SKM-1 treated with dmso at 0.1 percent for 144 hours (cell line): ENCODE measurements around the gene PACSIN3.
A peak's percentile ranks its signal among the peaks of the same experiment; 100 is the strongest.

Source experiments
- DNase-seq: peaks from one replicate; lab custom pipeline; 2025; ENCODE audit not compliant: unreplicated experiment; lab: John Stamatoyannopoulos, UW

Gene PACSIN3

DNA sequence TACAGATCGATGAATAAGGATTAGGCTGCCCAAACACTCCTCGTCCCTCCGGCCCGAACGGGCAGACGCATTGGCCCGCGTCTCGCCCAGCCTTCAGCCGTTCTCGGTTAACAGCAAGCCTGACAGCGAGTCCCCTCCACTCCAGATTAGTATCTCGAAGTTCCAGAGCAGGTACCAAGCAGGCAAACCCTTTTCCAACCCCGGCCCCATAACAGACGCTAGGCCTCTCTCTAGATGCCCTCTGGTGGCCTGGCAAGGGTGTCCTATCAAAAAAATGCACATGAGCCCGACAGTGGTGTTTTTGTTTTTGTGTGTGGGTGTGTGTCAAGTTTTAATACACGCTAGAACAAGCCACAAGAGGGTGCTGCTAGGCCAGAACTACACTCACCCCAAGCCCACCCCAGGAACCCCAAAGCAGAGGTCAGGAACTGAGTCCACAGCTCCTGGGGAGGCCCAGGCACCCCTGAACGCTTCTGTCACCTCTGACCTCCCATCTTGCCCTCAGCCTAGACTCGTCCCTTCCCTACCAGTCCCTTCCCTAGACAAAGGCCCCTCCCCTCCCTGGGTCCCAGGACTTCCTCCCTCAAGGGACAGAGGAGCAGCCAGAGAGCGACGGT, 8.9 kb downstream of the PACSIN3 start:
- DNase-seq = peak; percentile 67

DNA sequence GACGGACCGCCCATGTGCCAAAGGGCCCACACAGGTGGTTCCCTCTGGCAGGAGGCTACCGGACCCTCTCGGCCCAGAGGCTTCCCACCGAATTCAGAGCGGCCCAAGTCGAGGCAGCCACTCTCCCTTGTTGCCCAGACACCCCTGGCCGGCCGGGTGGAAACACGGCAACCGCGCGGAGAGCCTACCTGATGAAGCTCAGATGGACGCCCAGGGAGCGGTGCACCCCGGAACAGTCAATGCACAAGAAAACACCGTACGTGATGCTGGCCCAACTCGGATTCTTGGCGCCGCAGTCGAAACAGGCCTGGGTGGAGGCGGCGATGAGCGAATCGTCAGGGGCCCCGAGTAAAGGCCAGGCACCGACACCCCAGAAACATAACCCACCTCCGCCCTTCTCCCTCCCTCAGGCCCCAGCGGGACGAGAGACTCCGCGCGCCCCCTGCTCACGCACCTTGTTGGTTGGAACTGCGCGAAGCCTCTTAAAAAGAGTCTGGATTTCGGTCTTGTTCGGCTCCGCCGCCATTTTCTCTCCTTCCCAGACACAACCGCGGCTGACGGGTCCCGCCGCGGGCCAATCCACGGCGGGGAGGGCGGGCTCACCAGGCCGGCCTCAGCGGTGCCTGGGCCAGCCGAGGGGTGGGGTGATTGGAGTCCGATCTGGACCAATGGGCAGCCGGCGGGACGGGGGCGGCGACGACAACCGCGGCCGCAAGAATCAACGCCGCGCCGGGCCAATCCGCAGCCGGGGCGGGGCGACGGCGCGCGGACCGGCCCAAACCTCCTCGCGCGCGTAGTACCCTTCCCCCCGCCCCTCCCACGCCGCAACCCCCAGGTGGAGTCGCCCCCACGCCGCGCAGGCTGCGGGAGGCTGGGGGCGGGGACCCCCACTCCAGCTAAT, 9.7 kb downstream of the PACSIN3 start, which contains the start of gene ARFGAP2:
TSS of gene ARFGAP2 (minus strand) at position 552 of the 901 bp plus-strand sequence. CDS start at position 526, 26 bp downstream.
- peak; percentile 92 for DNase-seq

DNA sequence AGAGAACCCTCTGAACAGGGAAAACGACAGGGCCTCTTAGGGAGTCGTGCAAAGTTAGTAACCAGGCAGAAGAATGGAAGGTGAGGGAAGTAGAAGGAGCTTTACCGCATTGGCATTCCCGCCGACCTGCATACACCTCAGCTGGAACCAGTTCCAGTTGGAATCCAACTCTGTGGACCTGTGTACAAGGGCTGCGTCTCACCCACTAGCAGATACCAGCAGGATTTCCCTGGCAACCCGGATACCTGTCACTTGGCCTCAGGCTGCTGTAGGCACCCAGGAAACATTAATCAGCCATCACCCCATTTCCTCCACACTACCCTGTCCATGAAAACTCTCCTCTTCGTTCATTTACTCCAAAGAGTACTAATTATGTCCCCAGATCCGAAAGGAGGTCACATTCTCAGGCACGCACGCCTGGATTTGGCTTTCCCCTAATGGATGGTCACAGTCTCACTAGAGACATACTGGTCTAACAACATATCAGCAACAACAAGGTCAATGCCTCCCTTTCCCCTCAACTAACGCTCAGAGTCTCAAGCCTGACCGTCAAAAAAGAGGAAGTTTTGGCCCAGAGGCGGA, 10.4 kb downstream of the PACSIN3 start:
- DNase-seq = peak; percentile 71

DNA sequence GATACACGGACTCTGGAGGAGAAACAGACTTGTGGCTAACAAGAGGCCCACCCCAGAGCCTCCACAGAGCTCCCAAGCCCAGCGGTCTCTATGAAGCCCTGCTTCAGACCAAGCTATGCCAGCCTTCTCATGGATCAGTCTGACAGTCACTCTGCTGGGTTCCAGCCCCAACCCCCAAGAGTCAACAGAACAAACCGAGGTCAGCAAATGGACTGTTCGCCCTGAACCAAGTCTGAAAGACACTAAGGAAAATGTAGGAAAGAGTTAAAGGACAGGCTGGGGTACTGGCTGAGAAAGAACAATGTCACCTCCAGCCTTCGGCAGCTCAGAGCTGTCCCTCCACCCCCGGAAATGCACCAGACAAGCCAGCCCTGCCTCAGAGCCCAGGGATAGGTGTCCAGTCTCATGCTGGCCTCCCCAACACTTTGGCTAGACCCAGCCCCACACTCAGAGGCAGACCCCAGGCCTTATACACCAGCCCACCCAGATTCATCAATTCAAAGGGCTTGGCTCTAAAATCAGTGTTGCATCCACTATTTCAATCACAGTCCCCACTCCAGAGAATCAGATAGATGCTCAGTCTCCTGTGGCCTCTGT, 13.4 kb downstream of the PACSIN3 start:
- no peak for DNase-seq

DNA sequence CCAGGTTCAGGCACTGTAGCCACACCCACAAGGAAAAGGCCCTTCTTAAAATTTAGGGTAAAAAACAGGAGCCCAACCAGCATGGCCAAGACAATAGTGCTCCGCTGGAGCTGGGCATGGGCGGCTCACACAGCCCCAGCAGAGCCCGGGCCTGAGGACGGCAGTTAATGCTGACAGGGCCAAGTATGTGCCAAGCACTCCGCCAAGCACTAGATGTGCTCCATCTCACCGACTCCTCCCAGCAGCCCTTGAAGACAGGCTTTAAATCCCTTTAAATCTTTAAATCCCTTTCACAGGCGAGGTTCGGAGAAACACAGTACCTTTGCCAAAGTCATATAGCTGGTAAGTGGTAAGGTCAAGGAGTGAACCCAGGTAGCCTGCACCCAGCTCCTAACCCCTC, 14.4 kb downstream of the PACSIN3 start:
- no peak for DNase-seq

DNA sequence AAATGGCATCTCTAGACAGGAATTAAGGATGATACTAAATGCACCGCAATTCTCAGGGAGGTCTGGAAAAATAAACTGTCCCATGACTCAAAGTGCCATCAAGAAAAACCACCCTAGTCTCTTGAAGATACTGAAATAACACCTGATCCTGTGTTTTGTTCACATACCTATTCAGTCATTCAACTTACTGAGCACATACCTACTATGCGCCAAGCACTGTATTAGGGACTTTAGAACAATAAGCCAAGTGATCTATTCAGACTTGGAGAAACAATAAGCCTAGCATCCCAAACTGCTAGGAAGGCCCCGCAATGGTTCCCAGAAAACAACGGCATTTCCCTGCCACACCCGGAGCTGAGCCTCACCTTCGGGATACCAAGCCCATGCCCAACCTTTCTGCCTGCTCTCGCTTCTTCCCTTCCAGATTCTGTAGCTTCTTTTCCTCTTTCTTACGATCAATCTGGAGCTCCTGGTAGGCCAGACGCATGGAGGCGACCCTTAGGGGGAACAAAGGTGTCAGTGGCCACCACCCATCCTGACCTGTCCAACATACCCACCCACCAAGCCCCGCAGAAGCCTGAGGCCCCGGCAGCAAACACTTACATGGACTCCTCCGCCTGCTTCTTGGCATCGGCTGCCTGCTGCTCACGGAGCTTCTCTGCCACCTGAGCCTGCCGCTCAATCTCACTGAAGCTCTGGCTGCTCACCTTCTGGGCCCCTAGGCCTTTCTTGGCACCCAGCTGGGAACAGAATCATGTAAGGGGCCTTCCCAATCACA, 15.0 kb downstream of the PACSIN3 start:
- no peak for DNase-seq

DNA sequence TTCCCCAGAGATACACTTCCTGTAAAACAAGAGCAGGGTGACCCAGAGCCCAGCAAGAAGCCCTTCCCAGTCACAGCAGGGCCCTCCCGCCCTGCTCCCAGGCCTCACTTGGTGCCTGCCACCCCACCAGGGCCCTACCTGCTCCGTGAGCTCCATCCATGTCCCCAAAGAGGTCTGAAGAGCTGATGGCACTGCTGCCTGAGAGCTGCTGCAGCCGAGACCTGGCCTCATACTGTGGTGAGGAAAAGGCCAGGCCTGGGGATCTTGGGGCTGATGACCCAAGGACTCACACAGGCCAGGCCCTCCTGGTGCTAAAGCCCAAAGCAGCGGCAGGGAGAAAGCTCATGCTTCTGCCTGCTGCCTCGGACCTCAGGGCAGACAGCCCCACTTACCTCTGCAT, 19.9 kb downstream of the PACSIN3 start:
- DNase-seq = no peak

DNA sequence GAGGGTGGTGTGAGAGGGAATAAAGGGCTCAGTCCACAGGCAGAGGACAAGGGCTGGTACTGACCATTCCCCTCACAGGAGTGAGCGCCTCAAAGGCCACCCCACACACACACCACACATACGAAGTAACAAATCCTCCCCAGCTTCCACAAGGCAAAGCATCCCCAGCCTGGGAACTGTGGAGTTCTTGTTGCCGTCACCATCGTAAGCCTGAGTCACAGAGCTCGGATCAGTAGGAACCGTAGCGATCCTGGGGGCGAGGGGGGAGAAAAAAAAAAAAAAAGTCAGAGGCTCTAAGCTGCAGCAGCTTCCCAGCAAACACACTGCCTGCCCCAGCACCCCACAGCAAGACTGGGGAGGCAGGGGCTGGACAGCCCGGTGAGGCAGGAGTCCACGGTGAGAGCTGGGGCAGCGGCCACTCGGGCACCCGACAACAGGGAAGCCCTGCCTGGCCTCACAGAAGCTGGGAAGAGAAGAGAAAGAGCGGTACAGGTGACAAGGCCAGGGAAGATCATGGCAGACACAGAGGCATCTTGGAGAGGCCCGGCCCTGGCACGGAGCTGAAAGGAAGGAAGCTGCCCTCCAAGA, 20.9 kb downstream of the PACSIN3 start:
- DNase-seq = no peak

DNA sequence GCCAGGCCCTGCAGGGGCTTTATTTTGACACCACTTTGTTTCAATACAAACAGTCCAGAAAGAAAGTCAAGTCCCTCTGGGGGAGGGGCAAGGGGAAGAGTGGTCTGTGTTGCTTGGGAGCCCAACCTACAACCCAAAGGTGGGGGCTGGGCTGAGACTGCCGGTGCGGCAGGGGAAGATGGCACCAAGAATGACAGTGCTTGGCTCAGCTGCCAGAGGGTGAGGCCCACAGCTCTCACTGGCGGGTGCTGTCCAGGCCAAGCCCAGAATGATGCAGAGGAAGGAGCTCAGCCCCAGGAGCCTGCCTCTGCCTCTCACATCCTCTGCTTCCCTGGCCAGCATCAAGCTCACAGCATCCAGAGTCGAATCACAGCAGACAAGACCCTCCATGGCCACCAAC, 21.9 kb downstream of the PACSIN3 start:
- DNase-seq = no peak

DNA sequence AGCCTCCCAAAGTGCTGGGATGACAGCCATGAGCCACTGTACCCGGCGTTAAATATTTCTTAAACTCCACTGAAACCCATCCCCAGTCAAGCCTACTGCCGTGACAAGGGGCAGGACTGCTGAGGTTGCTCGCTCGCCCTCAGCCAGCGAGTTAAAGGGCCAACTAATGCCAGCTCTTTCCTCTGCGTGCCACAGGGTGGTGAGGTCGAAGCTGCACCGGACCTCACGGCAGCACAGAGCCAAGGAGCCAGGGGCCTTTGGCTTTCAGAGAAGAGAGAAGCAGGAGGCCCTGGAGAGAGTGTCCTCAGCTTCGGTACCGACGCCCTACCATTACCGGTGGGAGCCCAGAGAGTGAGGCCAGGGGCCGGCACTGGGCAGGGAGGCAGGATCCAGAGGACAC, 22.3 kb downstream of the PACSIN3 start:
- DNase-seq = no peak

DNA sequence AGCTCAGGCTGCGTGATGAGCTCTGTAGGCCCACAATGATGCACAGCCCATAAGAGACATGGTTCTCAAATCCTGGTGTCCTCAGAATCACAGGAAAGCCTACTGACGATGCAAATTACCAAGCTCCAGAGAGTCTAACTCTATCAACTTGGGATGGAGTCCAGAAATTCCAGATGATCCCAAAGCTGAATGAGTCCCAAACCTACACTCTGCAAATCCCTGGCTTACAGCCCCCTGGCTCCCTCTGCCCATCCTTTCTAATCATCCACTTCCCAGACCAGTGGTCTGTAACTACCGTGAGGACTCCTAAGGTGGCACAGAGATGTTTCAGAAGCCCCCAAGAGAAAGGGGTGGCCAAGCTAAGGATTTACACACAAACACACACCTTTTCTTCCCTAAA, 23.0 kb downstream of the PACSIN3 start:
- DNase-seq = no peak

DNA sequence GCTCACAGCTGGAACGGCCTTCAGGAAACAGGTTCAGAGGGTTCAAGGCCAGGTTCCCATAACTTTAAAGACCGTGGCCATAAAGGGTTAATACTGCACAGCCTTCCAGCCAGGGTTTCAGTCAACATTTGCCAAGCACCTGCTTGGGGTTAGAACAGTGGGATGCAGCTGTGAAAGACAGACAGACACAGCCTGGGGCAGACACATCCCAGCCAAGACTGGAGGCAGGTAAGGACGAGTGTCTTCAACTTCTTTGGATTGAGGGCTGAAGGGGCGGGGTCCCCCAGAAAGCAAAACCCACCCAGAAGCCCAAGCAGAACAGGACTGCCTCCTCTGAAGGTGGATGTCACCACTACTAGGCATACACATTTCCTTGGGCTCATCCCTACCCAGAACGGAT, 23.8 kb downstream of the PACSIN3 start:
- DNase-seq = no peak

DNA sequence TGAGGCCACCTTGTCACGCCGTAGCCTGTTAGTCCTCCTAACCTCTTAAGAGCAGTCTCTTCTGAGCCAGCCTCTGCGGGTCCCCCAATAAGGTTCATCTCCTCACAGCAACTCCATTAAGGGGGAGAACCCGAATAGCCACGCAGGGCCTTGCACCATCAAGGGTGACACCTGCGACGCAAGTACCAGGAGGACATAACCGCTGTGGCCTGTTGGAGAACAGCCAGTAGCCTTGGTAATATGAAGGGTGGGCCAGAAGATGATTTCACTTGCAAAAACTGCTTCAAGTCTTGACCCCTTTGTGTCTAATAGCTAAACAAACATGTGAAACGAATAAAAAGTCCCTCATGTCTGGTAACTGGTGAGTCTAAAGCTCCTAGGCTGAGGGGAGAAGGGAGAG, 24.3 kb downstream of the PACSIN3 start:
- DNase-seq = no peak

DNA sequence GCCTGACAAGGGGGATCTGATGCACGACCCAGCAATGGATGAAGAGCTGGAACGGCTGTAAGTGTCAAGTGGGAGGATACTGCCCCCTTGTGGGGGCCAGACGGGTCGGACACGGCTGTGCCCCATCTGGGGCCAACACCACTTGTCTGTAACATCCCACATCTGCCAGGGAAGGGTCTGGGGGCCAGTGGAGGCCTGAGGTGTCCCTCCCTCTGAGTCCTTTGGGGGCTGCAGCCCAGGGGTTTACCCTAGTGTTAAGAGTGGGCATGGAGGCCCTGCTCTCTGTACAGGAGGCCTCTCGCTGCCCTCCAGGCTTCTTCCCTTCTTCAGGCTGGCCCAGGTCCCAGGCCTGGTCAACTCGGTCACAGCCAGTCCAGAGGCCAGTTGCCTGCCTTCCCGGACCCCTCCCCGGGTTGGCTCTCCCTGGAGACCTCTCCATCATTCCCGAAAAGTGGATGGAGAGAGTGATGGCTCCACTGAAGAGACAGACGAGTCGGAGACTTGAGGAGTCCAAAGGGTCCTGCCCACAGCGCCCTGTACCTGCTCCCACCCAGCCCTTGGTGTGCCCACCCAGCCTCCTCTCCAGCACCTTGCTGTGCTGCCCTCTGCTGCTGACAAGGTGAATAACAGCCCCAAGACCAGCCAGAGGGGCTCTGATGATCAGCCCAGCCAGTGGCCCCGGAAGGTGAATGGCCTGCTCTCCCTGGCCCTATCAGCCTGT, 24.9 kb downstream of the PACSIN3 start:
- peak; percentile 72 for DNase-seq

DNA sequence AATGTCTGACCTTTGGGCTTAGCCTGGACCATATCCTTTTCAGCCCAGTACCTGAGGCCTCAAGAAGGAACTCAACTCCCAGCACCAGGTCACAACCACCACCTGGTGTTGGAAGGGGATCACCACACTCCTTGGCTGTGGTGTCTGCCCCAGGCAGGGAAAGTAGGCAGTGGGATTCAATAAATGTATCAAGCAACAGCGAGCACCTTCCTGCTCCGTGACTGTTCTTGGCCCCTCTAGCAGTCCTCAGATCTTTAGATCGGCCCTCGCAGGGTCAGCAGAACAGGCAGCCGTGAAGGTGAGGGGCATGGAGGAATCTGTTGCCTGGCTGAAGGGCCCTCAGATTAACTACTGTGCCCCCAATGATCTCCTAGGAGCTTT, 25.5 kb downstream of the PACSIN3 start:
- DNase-seq = no peak

DNA sequence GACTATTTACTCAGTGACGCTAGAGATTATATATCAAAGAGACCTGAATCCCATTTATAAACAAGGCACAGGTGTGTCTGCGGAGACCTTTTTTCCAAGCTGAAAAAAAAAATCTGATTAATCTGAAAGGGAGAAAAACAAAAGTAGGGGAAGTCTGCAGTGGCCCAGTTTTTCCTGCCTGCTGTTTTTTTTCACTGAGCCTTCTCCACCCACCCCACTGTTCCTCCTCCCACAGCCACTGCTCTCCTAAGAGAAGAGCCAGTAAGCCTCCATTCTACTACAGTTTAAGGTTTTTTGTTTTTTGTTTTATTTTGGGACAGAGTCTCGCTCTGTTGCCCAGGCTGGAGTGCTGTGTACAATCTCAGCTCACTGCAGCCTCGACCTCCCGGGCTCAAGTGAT, 28.0 kb downstream of the PACSIN3 start:
- no peak for DNase-seq

DNA sequence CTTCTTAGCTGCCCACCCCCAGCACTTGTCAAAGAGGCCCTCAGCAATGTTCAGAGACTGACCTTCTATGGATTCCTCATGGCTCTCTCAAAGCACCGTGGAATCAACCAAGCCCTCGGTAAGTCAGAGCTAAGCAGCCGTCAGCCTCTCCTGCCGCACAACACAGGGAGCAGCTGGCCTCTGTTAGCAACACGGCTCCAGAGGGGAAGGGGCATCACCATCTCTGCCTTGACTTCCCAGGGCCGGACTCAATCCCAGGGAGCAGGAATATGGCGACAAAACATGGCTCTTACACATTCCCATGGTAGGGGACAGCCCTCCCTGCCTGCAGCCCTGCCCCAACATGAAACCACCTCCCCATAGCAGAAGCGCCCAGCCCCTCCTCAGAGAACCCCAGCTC, 28.4 kb downstream of the PACSIN3 start:
- no peak for DNase-seq

DNA sequence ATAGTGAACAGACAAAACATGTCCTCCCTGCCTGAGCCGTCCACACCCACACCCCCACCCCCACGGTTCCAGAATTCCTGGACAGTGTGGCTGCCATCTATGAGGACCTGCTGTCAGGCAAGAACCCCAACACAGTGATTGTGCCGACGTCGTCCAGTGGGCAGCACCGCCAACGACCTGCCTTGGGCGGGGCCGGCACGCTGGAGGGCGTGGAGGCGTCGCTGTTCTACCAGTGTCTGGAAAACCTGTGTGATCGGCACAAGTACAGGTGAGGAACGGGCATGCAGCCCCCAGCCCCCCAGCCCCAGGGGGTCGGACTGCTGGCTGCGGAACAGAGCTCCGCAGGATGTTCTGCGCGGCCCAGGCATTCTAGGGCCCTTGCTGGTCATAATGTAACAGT, 29.3 kb downstream of the PACSIN3 start:
- no peak for DNase-seq

DNA sequence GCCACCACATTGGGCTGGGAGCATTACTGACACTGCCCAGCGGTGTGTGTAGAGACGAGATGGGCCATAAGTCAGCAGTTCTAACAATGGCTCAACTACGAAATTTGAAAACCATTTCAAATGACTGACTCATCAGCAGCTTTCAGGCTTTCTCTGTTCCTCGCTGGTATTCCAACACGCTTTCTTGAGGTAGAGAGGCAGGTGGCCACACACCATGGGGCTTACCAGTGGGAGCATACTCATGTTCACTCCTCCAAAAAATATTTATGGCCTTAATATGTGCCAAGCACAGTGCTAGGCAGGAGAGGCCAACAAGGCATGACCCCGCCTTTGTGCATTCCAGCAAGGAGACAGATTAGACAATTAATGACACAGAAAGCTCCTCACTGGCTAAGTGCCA, 29.9 kb downstream of the PACSIN3 start:
- no peak for DNase-seq

DNA sequence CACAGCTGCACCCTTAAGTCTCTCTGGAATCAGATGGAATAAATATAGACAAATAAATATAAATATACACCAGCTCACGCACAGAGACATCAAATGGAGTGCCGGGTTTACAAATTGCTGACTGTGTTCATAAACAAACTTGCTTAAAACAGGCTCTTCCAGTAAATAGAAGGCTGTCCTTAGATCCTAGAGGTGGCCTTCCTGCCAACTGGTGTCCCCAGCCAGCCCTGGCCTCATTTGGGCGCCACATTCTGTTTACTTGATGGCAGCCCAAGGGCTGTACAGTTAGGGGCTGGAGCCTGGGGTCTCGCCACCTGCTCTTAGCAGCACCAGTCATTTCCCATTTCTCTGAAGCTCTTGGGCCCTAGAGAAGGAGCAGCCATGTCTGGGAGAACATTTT, 30.4 kb downstream of the PACSIN3 start:
- DNase-seq = no peak
